AG09319 (cell line): ENCODE results near the gene LRP3.

Experiments
- DNase-seq: peaks from one replicate; pipeline ENCODE4 v3.0.0-alpha.2; 2010; ENCODE audit warnings: low read depth; ENCODE audit errors: extremely low read depth
- TF ChIP-seq, protein P1 (sequence below): IDR thresholded peaks from 2 replicates; pipeline ENCODE4 v1.5.1; 2011; ENCODE audit warnings: low read depth, mild to moderate bottlenecking, inconsistent platforms, low read length, moderate library complexity

The LRP3 gene

DNA sequence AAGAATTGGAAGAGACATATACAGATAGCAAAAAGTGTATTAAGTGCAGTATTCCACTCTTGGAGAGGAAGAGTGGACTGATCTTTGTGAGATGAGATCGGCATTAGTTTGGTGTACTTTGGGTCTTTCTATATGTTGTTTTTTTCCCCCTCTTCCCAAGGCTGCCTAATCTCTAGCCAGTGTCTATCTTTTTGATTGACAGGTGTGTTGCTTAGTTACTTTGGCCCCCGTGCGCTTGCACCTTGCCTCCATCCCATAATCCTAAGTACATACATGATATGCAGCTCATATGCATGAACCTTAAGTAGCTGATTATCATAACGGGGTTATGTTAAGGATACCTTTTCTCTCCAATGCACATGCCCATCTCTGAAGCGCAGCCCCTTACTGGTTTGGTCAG is 35.8 kb downstream of the LRP3 start:
- TF ChIP-seq, protein P1, sequence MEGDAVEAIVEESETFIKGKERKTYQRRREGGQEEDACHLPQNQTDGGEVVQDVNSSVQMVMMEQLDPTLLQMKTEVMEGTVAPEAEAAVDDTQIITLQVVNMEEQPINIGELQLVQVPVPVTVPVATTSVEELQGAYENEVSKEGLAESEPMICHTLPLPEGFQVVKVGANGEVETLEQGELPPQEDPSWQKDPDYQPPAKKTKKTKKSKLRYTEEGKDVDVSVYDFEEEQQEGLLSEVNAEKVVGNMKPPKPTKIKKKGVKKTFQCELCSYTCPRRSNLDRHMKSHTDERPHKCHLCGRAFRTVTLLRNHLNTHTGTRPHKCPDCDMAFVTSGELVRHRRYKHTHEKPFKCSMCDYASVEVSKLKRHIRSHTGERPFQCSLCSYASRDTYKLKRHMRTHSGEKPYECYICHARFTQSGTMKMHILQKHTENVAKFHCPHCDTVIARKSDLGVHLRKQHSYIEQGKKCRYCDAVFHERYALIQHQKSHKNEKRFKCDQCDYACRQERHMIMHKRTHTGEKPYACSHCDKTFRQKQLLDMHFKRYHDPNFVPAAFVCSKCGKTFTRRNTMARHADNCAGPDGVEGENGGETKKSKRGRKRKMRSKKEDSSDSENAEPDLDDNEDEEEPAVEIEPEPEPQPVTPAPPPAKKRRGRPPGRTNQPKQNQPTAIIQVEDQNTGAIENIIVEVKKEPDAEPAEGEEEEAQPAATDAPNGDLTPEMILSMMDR, result no peak
- DNase-seq, result no peak

DNA sequence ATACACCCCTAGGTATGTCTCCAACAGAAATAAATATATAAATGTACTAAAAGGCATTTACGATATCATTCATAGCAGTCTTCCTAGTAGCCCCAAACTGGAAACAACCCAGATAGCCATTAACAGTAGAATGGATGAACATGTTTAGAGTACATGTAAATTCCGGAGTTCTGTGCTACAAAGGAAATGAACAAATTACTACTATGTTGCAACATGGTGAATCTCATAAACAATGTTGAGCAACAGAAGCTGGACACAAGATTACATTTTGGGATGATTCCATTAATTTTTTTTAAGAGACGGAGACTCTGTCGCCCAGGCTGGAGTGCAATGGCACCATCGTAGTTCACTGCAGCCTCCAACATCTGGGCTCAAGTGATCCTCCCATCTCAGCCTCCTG is 37.4 kb downstream of the LRP3 start:
- DNase-seq, result peak; percentile 15
- TF ChIP-seq, protein P1, result no peak

DNA sequence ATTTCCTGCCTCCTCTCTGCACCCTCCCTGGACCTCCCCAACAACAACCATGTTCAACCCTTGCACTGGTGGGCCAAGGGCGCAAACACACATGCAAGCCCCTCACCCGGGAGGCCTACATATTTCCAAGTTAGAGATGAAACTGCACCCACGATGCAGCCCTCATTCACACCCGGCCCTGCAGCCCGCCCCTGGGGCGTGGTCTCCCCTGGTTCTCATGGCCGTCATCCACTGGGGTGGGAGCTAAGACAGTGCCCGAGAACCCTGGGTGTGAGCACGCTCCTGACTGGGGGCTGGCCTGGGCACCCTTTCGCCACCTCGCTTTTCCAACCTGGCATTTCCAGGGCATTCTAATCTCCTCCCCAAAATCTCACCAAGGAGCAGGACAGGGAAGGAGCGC is 38.5 kb downstream of the LRP3 start:
- no peak for DNase-seq
- TF ChIP-seq, protein P1, result no peak

DNA sequence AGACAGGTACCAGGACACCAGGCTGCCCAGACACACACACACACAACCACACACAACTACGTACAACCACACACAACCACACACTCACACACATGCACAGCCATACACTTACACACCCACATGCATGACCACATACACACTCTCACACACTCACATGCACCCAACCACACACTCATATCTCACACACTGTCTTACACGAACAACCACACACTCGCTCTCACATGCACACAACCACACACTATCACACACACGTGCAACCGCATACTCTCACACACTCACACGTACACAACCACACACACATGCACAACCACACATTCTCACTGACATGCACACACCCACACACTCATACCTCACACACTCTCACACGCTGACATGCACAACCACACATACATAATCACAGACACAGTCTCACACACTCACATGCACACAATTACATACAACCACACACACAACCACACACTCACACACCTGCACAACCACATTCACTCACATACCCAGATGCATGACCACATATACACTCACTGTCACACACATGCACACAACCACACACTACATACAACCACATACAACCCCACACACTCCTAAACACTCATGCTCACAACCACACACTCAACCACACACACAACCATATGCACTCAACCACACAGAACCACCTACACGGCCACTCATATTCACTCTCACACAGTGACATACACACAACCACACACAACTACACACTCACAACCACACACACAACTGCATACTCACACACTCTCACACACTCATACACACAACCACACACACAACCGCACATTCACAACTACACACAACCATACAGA is 39.1 kb downstream of the LRP3 start:
- TF ChIP-seq, protein P1, result no peak
- no peak for DNase-seq

DNA sequence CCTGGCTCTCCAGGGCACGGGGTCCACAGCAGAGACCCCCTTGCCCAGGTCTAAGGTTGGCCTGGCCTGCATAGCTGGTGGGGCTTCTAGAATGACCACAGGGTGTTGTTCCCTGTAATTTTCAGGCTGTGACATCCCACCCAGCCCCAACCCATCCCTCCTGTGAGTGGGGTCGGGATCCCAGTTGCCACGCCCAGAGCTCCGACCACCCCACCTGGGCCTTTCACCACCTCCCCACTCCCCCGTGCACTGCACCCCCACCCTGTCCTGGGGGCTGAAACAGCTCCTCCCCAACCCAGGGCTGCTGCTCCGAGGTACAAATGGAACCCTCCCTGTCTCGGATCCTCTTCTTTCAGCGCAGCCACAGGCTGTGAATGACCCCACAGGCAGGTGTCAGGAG is 40.0 kb downstream of the LRP3 start:
- TF ChIP-seq, protein P1, result no peak
- DNase-seq, result no peak

DNA sequence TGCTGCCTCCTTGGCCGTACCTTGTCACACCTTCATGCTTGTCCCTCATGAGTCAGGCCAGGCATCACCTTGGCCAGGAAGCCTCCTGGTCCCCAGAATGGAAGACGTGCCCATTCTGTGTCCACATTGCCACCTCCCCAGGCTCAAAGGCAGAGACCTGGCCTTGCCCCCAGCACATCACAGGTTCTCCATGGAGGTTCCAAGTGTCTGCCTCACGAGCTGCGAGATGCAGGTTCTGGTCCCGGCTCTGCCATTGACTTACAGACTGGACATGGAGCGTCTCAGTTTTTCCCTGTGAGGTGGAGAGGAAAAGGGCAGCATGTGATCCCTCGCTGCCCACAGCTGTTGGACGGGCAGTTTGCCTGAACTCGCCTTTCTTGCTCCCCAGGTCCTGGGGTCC is 40.6 kb downstream of the LRP3 start:
- TF ChIP-seq, protein P1, result no peak

DNA sequence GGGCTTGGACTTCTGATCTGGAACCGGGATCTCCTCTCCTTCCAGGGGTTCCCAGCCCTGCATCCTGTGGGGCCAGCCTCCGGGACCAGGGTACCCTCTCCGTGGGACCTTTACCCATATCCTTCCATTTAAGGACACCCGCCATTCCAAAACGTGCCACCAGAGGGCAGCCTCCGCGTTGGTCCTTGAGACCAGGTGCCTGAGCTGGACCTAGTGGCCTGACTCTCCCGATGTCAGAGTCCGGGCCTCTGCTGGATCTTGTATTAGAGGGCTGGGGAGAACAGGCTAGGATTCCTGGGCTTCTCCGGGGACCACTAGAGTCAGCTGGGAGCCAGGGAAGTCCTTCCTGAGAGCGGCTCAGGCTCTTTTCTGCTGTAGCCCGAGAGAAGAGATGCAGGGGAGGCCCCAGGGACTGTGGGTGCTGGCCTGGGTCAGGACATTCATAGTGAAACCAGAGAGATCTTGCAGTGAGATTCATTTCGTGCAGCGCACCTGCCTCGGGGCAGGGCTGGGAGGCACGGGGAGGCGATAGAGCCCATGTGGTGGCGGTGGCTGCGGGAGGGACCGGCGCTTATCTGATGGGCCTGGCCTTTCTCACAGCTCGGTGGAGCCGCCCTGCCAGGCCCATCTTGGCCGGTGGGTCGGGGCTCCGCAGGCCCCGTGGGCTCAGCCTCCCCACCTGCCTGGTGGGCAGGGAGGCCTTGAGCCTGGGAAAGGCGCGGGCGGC is 41.3 kb downstream of the LRP3 start:
- DNase-seq, result peak; percentile 22
- TF ChIP-seq, protein P1, result peak; percentile 92

More for the DNA sequence above, 40.6 kb downstream of the LRP3 start:
- DNase-seq, result no peak
